Colon (tissue), 2 donors: ENCODE measurements around the gene CASTOR1.

Experiments used
- FAIRE-seq: peaks from 2 replicates; lab custom pipeline; 2012; peaks lifted over from hg19 to GRCh38; lab: Jason Lieb, UNC
- donor health status: control.
- donor health status: control.

CASTOR1 gene

GRCh38 chr22:30262917-30263741, 26.2 kb downstream of the CASTOR1 start:
- no peak for FAIRE-seq

GRCh38 chr22:30262112-30262511, 27.2 kb downstream of the CASTOR1 start:
- no peak for FAIRE-seq

GRCh38 chr22:30261134-30261533, 28.2 kb downstream of the CASTOR1 start:
- FAIRE-seq = no peak

GRCh38 chr22:30260682-30261081, 28.6 kb downstream of the CASTOR1 start:
- no peak for FAIRE-seq

GRCh38 chr22:30260276-30260675, 29.0 kb downstream of the CASTOR1 start:
- no peak for FAIRE-seq

GRCh38 chr22:30254314-30254713, 35.0 kb downstream of the CASTOR1 start:
- no peak for FAIRE-seq

- FAIRE-seq = no peak
Observed at GRCh38 chr22:30253205-30253852, 36.0 kb downstream of the CASTOR1 start.

- FAIRE-seq = no peak
Observed at GRCh38 chr22:30252411-30253204, 36.7 kb downstream of the CASTOR1 start.

GRCh38 chr22:30251711-30252110, 37.6 kb downstream of the CASTOR1 start:
- no peak for FAIRE-seq

- no peak for FAIRE-seq
Observed at GRCh38 chr22:30250661-30251267, 38.5 kb downstream of the CASTOR1 start.

- no peak for FAIRE-seq
Observed at GRCh38 chr22:30250039-30250565, 39.2 kb downstream of the CASTOR1 start.

GRCh38 chr22:30249049-30250038, 40.0 kb downstream of the CASTOR1 start:
- FAIRE-seq = no peak

GRCh38 chr22:30248484-30248883, 40.8 kb downstream of the CASTOR1 start:
- no peak for FAIRE-seq

- FAIRE-seq = no peak
Observed at GRCh38 chr22:30247974-30248373, 41.3 kb downstream of the CASTOR1 start.

- no peak for FAIRE-seq
Observed at GRCh38 chr22:30247561-30247960, 41.7 kb downstream of the CASTOR1 start.

GRCh38 chr22:30246814-30247376, 42.4 kb downstream of the CASTOR1 start:
- FAIRE-seq = no peak

- FAIRE-seq = no peak
Observed at GRCh38 chr22:30245985-30246813, 43.1 kb downstream of the CASTOR1 start, which contains the start of gene LIF. Gene LIF, minus strand, starts transcription at chr22:30246759. Its CDS starts 64 bp downstream, at chr22:30246695.

- no peak for FAIRE-seq
Observed at GRCh38 chr22:30245181-30245984, 43.9 kb downstream of the CASTOR1 start.

- no peak for FAIRE-seq
Observed at GRCh38 chr22:30244641-30245040, 44.7 kb downstream of the CASTOR1 start.
